H1 (cell line): ENCODE results near the gene UROC1. TPM values are rescaled to one million over a fixed set of nuclear protein-coding genes. Genes with fewer than 3 reads are reported as not detected.
A peak's percentile ranks its signal among the peaks of the same experiment; 100 is the strongest.

ENCODE experiments used
- CTCF ChIA-PET: fragments of 300-600 bp; sonication (Branson Sonifier 250); formaldehyde crosslinking; loops from one replicate; lab custom pipeline; 2021; ENCODE audit not compliant: partially characterized antibody; lab: Charles Lee
- POLR2A ChIA-PET: fragments of 300-600 bp; sonication (Branson Sonifier 250); formaldehyde crosslinking; loops from one replicate; lab custom pipeline; 2021; ENCODE audit warnings: inconsistent platforms; ENCODE audit not compliant: partially characterized antibody; lab: Charles Lee
- DNase-seq, 2 experiments: peaks; one replicate each; pipeline versions ENCODE4 v3.0.0 to v3.0.0-alpha.2; 2010 to 2022; ENCODE audit warnings: low spot score in 2 of 2, low read depth in 1 of 2, mixed read lengths in 1 of 2
- FAIRE-seq: peaks from 2 replicates; lab custom pipeline; 2011; peaks lifted over from hg19 to GRCh38; lab: Jason Lieb, UNC
- H2AFZ ChIP-seq: 2 replicates; pipeline ENCODE4 v1.8.1; 2012; ENCODE audit warnings: low read length, inconsistent platforms
- H2AK5ac ChIP-seq: 2 replicates; pipeline ENCODE4 v1.6.1; 2013; ENCODE audit warnings: low read depth, low read length
- H2BK120ac ChIP-seq: replicated peaks from 2 replicates; pipeline ENCODE3; 2013; ENCODE audit warnings: low read depth, low read length, inconsistent platforms
- H2BK12ac ChIP-seq: 2 replicates; pipeline ENCODE4 v1.6.1; 2013; ENCODE audit warnings: low read depth, low read length
- H2BK15ac ChIP-seq: 2 replicates; pipeline ENCODE4 v1.6.1; 2013; ENCODE audit warnings: low read length
- H2BK20ac ChIP-seq: 2 replicates; pipeline ENCODE4 v1.6.1; 2013; ENCODE audit warnings: low read length
- H2BK5ac ChIP-seq: 2 replicates; pipeline ENCODE4 v1.6.1; 2013; ENCODE audit warnings: low read depth, low read length
- H3K14ac ChIP-seq: 2 replicates; pipeline ENCODE4 v1.6.1; 2013; ENCODE audit warnings: inconsistent platforms; ENCODE audit not compliant: insufficient read length
- H3K18ac ChIP-seq: 2 replicates; pipeline ENCODE4 v1.6.1; 2013; ENCODE audit warnings: low read length; ENCODE audit errors: extremely low read depth
- H3K23ac ChIP-seq: 2 replicates; pipeline ENCODE4 v1.6.1; 2013; ENCODE audit warnings: inconsistent platforms; ENCODE audit not compliant: insufficient read length
- H3K23me2 ChIP-seq: 2 replicates; pipeline ENCODE4 v1.6.1; 2013; ENCODE audit warnings: low read depth, low read length
- H3K27ac ChIP-seq: 2 replicates; pipeline ENCODE4 v1.6.1; 2011; ENCODE audit warnings: low read depth, low read length, inconsistent platforms
- H3K27me3 ChIP-seq, 4 experiments: replicated peaks in 1 of 4; 1 replicate in 1 of 4; 2 replicates in 3 of 4; pipeline versions ENCODE4 v1.6.1 to v1.8.1; 2011 to 2013; ENCODE audit warnings: low read length in 3 of 4, mild to moderate bottlenecking in 3 of 4, inconsistent platforms in 2 of 4, mixed read lengths in 2 of 4, moderate library complexity in 1 of 4; ENCODE audit not compliant: control insufficient read depth in 3 of 4, insufficient read depth in 3 of 4; ENCODE audit errors: extremely low read depth in 1 of 4
- H3K36me3 ChIP-seq, 4 experiments: 2 replicates each; pipeline versions ENCODE4 v1.6.1 to v1.8.1; 2011 to 2013; ENCODE audit warnings: mild to moderate bottlenecking in 4 of 4, low read length in 3 of 4, moderate library complexity in 2 of 4, control low read depth in 1 of 4, inconsistent platforms in 1 of 4; ENCODE audit not compliant: insufficient read depth in 4 of 4, control insufficient read depth in 2 of 4
- H3K4ac ChIP-seq: replicated peaks from 2 replicates; pipeline ENCODE3; 2013; ENCODE audit warnings: low read length, low read depth, mixed read lengths, inconsistent platforms; ENCODE audit not compliant: insufficient read length
- H3K4me1 ChIP-seq, 4 experiments: replicated peaks in 1 of 4; 1 replicate in 1 of 4; 2 replicates in 3 of 4; pipeline versions ENCODE4 v1.6.1 to v1.8.1; 2011 to 2013; ENCODE audit warnings: low read length in 3 of 4, inconsistent platforms in 2 of 4, mixed read lengths in 1 of 4; ENCODE audit not compliant: insufficient read depth in 4 of 4, control insufficient read depth in 3 of 4
- H3K4me2 ChIP-seq, 2 experiments: 2 replicates each; pipeline versions ENCODE4 v1.6.1 to v1.8.1; 2011 to 2013; ENCODE audit warnings: low read depth in 2 of 2, low read length in 2 of 2, control low read depth in 1 of 2, inconsistent platforms in 1 of 2, mild to moderate bottlenecking in 1 of 2; ENCODE audit not compliant: insufficient read depth in 1 of 2
- H3K4me3 ChIP-seq, 4 experiments: fragments of 200-600, 300-600 bp in 1 of 4; sonication (generic), shearing (Covaris generic), sonication (Bioruptor Twin) in 1 of 4; 2 replicates each; pipeline versions ENCODE4 v1.5.1 to v1.8.1; 2011 to 2016; ENCODE audit warnings: low read length in 4 of 4, low read depth in 3 of 4, control low read depth in 2 of 4, inconsistent platforms in 2 of 4, mild to moderate bottlenecking in 2 of 4, mixed read lengths in 1 of 4, moderate library complexity in 1 of 4; ENCODE audit not compliant: insufficient read depth in 2 of 4; ENCODE audit errors: extremely low read depth in 1 of 4
- H3K56ac ChIP-seq: replicated peaks from 2 replicates; pipeline ENCODE3; 2013; ENCODE audit warnings: low read depth, mild to moderate bottlenecking, mixed read lengths, low read length, inconsistent platforms; ENCODE audit not compliant: insufficient read length
- H3K79me1 ChIP-seq: 2 replicates; pipeline ENCODE4 v1.6.1; 2013; ENCODE audit warnings: low read depth, low read length, control low read depth
- H3K79me2 ChIP-seq, 2 experiments: 2 replicates each; pipeline versions ENCODE4 v1.6.1 to v1.8.1; 2012 to 2013; ENCODE audit warnings: low read length in 2 of 2, mild to moderate bottlenecking in 2 of 2, inconsistent platforms in 1 of 2; ENCODE audit not compliant: insufficient read depth in 2 of 2, control insufficient read depth in 1 of 2
- H3K9ac ChIP-seq, 4 experiments: replicated peaks in 1 of 4; 1 replicate in 1 of 4; 2 replicates in 3 of 4; pipeline versions ENCODE4 v1.6.1 to v1.8.1; 2011 to 2013; ENCODE audit warnings: low read depth in 3 of 4, low read length in 3 of 4, control low read depth in 2 of 4, mild to moderate bottlenecking in 2 of 4, moderate library complexity in 2 of 4, inconsistent platforms in 1 of 4; ENCODE audit errors: extremely low read depth in 1 of 4
- H3K9me3 ChIP-seq, 2 experiments: 2 replicates each; pipeline versions ENCODE4 v1.6.1 to v1.8.1; 2012 to 2013; ENCODE audit warnings: mild to moderate bottlenecking in 2 of 2, moderate library complexity in 2 of 2, control low read depth in 1 of 2, inconsistent platforms in 1 of 2, low read depth in 1 of 2, low read length in 1 of 2, mixed read lengths in 1 of 2; ENCODE audit not compliant: insufficient read depth in 2 of 2
- H4K20me1 ChIP-seq, 2 experiments: replicated peaks in 1 of 2; 2 replicates each; pipeline versions ENCODE3 to v1.8.1; 2011 to 2013; ENCODE audit warnings: inconsistent platforms in 2 of 2, low read length in 2 of 2, mild to moderate bottlenecking in 1 of 2; ENCODE audit not compliant: insufficient read depth in 2 of 2, control insufficient read depth in 1 of 2
- H4K5ac ChIP-seq: 2 replicates; pipeline ENCODE4 v1.6.1; 2013; ENCODE audit warnings: low read length, low read depth, mixed read lengths, inconsistent platforms; ENCODE audit not compliant: insufficient read length
- H4K8ac ChIP-seq: 2 replicates; pipeline ENCODE4 v1.8.0; 2013; ENCODE audit warnings: mild to moderate bottlenecking, moderate library complexity, low read length, inconsistent platforms; ENCODE audit not compliant: insufficient read depth; ENCODE audit errors: extremely low read depth
- H4K91ac ChIP-seq: replicated peaks from 2 replicates; pipeline ENCODE3; 2013; ENCODE audit warnings: low read length, mixed read lengths, inconsistent platforms; ENCODE audit not compliant: insufficient read length
- BACH1 ChIP-seq: IDR thresholded peaks from 2 replicates; pipeline ENCODE4 v1.6.1; 2012; ENCODE audit warnings: low read length, improper control_type of control experiment
- CBX8 ChIP-seq: fragments of 300-800, 300-1000 bp; sonication (generic); IDR thresholded peaks from 2 replicates; pipeline ENCODE4 v1.7.1; 2016; ENCODE audit warnings: low read depth, low read length, borderline replicate concordance
- EZH2 ChIP-seq: fragments of 200-600 bp; sonication (generic); IDR thresholded peaks from 2 replicates; pipeline ENCODE4 v1.7.1; 2012; ENCODE audit warnings: low read depth, mild to moderate bottlenecking, moderate library complexity, low read length, inconsistent platforms; ENCODE audit not compliant: severe bottlenecking
- KDM1A ChIP-seq: fragments of 200-600, 300-600 bp; sonication (generic); IDR thresholded peaks from 2 replicates; pipeline ENCODE4 v1.7.1; 2016; ENCODE audit warnings: mild to moderate bottlenecking, low read length, borderline replicate concordance
- RNF2 ChIP-seq: fragments of 200-900, 300-1000 bp; sonication (generic); IDR thresholded peaks from 2 replicates; pipeline ENCODE4 v1.7.1; 2016; ENCODE audit warnings: borderline replicate concordance, low read depth, mild to moderate bottlenecking, antibody characterized with exemption, low read length; ENCODE audit not compliant: poor library complexity, severe bottlenecking; ENCODE audit errors: missing control alignments
- WGBS, 2 experiments: shearing (Covaris generic) in 1 of 2; methylation state at CpG; one replicate each; pipeline versions ENCODE4 v1.1.6 to v1.1.7; 2013 to 2015; ENCODE audit warnings: low lambda C conversion rate in 2 of 2, mixed read lengths in 2 of 2, inconsistent platforms in 1 of 2, low coverage in 1 of 2, missing lambda C conversion rate in 1 of 2; ENCODE audit not compliant: insufficient replicate concordance in 2 of 2, insufficient coverage in 1 of 2, insufficient read length in 1 of 2; ENCODE audit errors: extremely low coverage in 1 of 2, missing lambda C conversion rate in 1 of 2; 5-methylcytosine and 5-hydroxymethylcytosine counted together
- polyA plus RNA-seq, 7 experiments: library from polyadenylated mRNA; depleted of rRNA in 3 of 7; stranded (reverse) in 5 of 7; unstranded in 2 of 7; fragments of >200 nt in 5 of 7; fragments of 200-250 nt in 2 of 7; gene quantifications; 1 replicate in 5 of 7; 2 replicates in 1 of 7; 4 replicates in 1 of 7; pipeline versions ENCODE4 v1.2.1 to v1.2.3, GENCODE V29; 2011 to 2013; ENCODE audit warnings: missing spikeins in 2 of 7, mixed read lengths in 2 of 7
- total RNA-seq: library from RNA; stranded (reverse); fragmentation: NEBNext Ultra II Directional; extraction: Animal tissue kit (Norgen Biotek cat#: 25700); gene quantifications from 2 replicates; pipeline ENCODE4 v1.2.1, GENCODE V29; 2021

UROC1 gene
- total and polyA plus RNA-seq, 2 of the 8 experiments (the other 6 are each of a cell fraction or from before 2014, with no cell fraction given) = 0.03 TPM; not detected in 1

- Histone ChIP-seq H2BK12ac (0 out of 2 replicates have a peak overlapping the region, but pooled peaks have one; percentile 35), H3K27me3 (no peaks in the 10 kb centered on the region), H3K56ac (peak overlapping the region; percentile 97), H3K4me2 (no peak overlapping the region), H3K27ac (no peak overlapping the region), H4K20me1 (peaks cover 0 to 5% of the 10 kb centered on the region in 2 experiments), H3K4ac (no peak overlapping the region), H4K8ac (no peak overlapping the region; the same call in 1 of the 2 replicates), H2AFZ (no peak overlapping the region), H3K14ac (no peak overlapping the region), H3K23ac (no peak overlapping the region), H3K18ac (no peak overlapping the region; the same call in 1 of the 2 replicates), H2BK20ac (0 out of 2 replicates have a peak overlapping the region, but pooled peaks have one; percentile 32), H2BK120ac (no peak overlapping the region), H3K79me2 (no peaks in the 10 kb centered on the region), H3K23me2 (peaks cover 6% of the 10 kb centered on the region; the same call in 1 of the 2 replicates), H4K5ac (no peak overlapping the region), H4K91ac (no peak overlapping the region), H3K4me1 (no peaks in the 10 kb centered on the region), H3K9me3 (no peaks in the 10 kb centered on the region), H3K9ac (no peak overlapping the region), H3K79me1 (no peaks in the 10 kb centered on the region), H2BK15ac (no peak overlapping the region), H3K36me3 (no peaks in the 10 kb centered on the region; a peak in 1 of 8 replicates), H2BK5ac (no peak overlapping the region; the same call in 1 of the 2 replicates), H2AK5ac (0 out of 2 replicates have a peak overlapping the region, but pooled peaks have one; percentile 9), H3K4me3 (no peak overlapping the region)
- 69% methylated on average over 9 of the region's 10 CpGs; no CpG with 5 or more reads in 1 of the 2 experiments for whole genome bisulfite sequencing, 2 experiments
- no peak for FAIRE-seq
- TF ChIP-seq EZH2 (no peak), RNF2 (no peak), BACH1 (no peak), KDM1A (no peak), CBX8 (no peak)
- DNase-seq = peak in 1 of 2 experiments; percentile 39
- CTCF ChIA-PET = interaction anchor here (0.5 to 1.9 kb wide), 7 partner anchors 11 to 163 kb away, joined by 3 to 6 read pairs (median 4); no protein-coding TSS in a partner anchor
- POLR2A ChIA-PET = no interaction called here
Observed at GRCh38 chr3:126555795-126556636, 38.4 kb upstream of the UROC1 start.
